NOMO-1 treated with dmso at 0.1 percent for 144 hours (cell line): Measurements from ENCODE around the gene ANTXR2.
"Not testable (repeated sequence)": the region's sequence is repeated elsewhere in the genome, so short reads cannot be mapped to it uniquely, and the experiment has no call there.

ENCODE experiments used
- DNase-seq: peaks from one replicate; lab custom pipeline; 2025; ENCODE audit not compliant: unreplicated experiment; lab: John Stamatoyannopoulos, UW

ANTXR2 gene

DNA sequence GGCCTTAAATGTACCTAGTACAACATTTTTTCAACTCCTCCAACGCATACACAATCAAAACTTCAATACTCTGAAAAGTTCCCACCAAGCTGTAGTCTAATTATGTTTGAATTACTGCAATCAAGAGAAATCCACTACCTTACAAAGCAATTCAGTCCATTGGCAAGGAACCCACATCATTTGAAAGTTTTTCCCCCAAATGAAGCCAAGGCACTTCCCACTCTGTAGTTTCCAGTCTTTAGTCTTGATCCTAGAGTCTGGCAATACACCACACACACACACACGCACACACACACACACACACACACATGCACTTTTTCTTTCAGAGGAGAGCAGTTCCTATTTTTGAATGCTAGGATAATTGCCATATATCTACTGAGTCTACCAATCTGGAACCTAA lies 79.6 kb downstream of the ANTXR2 start:
- no peak for DNase-seq

DNA sequence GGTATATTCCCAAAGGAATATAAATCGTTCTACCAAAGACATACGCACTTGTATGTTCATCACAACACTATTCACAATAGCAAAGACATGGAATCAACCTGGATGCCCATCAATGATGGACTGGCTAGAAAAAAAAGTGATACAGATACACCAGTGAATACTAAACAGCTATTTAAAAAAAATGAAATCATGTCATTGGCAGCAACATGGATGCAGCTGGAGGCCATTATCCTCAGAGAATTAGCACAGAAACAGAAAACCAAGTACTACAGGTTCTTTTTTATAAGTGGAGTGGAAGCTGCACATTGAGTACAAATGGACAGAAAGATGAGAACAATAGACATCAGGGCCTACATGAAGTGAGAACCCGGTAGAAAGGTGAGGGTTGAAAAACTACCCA lies 81.4 kb downstream of the ANTXR2 start:
- no peak for DNase-seq

DNA sequence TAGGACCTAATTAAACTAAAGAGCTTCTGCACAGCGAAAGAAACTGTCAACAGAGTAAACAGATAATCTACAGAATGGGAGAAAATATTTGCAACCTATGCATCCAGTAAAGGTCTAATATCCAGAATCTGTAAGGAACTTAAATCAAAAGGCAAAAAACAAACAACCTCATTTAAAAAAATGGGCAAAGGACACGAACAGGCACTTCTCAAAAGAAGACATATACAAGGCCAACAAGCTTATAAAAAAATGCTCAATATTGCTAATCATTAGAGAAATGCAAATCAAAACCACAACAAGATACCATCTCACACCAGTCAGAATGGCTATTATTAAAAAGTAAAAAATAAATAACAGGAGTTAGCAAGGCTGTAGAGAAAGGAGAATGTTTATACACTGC lies 81.9 kb downstream of the ANTXR2 start:
- DNase-seq, result not testable (repeated sequence)

DNA sequence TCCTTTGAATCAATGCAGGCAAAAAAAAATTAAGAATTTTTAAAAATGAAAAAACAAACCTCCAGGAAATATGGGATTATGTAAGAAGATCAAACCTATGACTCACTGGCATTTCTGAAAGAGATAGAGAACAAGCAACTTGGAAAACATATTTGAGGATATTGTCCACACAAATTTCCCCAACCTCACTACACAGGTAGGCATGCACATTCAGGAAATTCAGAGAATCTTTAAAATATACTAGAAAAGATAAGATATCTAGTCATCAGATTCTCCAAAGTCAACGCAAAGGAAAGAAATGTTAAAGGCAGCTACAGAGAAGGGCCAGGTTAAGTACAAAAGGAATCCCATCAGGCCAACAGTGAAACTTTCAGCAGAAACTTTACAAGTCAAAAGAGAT lies 85.6 kb downstream of the ANTXR2 start:
- no peak for DNase-seq

DNA sequence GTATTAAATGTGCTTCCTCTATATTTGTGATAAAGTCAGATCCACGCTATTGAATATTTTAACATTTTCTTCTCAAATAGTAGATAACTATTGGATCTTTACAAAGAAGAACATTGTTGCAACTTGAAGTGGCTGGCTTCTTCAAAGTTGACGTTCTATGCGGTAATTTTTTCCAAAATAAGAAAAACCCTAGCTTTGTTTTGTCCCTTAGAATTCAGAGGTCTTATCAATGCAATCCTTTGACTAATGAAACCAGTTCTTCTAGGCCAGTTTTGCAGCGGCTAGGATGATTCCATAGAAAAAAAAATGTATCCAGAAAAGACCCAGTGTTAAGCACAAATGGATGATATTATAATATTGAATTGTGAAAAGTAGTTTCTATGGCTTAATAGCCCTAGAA lies 89.6 kb downstream of the ANTXR2 start:
- DNase-seq, result no peak

DNA sequence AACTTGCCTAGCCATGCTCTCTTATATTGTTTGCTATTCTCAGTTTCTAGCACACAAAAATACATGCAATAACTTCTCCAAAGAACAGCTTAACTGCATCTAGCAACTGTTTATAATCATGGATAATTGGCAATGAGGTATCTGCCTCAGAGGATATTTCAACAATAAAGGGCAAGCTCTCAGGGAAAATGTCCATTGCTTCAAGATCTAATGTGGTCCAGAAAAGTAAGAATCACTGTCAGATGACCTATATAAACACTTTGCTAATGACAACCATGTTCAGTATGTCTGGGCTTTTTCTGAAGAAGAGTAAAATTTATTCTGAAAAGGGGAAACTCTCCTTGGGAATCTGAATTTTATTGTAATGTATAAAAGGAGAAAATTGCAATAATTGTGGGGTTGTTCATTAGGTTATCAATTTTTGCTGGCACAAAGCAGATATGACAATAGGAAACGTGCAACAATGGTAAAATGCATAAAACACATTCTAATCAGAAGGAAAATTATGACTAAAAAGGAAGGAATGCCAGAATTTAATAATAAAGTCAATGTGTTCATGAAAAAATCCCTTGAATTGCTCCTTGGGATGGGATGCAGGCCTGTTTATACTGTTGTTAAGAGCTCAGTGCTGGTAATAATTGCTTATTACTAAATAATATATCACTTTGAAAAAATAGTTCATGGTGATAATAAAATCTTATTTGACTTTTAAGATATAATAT lies 90.3 kb downstream of the ANTXR2 start:
- no peak for DNase-seq

DNA sequence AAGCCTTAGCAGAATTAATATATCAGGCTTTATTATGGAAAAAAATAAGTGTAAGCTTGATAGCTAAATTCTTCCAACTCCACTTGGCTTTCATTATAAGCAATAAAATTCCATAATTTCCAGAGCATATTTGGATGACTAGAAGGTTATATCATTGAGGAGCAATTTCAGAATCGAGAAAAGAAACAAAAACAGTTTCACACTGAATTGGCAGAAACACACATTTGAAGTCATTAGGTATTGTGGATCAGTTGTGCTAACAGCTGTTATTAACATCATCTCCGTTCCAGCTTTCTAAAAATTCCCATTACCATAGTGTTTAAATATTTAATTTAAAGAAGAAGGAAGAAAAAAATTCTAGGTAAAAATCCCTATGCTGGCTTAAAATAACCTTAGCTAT lies 92.6 kb downstream of the ANTXR2 start:
- no peak for DNase-seq

DNA sequence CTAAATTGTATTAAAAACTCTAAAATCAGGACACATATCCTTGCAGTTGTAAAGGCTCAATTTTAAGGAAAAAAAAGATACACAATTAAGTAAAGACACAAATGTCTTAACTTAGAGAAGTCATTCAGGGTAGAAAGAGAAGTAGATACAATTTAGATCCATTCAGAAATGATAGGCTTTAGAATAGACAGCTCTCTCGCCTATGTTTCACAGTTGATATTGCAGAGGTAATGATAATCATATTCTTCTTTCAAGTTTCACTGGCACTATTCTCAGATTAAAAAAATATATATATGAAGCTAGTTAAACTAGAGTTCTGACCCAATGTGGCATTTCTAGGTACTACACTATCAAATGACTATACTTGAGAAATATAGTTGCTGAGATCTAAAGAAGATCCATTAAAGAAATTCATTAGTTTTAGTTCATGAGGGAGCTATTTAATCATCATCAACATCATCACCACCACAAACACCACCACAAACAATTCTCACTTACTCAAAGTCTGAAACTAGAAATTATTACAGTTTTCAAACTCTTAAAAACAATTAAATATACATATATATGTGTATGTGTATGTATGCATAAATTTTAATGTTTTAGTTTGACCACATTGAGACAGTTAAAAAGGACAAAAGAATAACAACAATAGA lies 93.1 kb downstream of the ANTXR2 start:
- DNase-seq, result no peak

DNA sequence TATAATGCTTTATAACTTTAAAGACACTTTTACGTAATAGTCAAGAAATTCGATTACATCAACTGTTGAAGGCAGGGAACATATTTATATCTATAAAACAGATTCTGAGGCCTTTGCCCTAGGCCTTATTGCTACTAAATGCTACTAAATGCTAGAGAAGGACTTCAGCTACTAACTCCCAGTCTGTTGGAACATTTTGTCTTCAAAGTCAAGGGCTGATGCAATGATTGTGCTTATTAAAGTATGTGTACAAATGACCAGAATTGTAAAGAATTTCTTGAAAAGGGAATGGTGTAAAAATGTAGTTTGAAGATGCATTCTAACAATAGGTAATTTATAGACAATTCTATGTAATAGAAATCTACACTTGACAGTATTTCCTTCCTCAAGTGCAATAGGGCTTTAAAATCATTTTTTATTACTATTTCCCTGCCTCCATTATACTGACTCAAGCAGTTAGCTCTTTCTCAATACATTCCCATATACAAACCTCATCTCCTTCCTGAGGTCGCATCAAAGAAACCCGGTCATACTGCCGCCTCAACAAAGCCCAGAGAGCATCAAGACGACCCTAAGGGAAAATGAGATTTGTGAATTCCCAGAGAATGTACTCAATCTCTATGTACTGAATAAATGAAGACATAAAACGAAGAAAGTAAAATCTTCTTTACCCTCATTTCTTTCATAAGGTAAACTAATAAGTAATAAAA lies 95.7 kb downstream of the ANTXR2 start:
- no peak for DNase-seq

DNA sequence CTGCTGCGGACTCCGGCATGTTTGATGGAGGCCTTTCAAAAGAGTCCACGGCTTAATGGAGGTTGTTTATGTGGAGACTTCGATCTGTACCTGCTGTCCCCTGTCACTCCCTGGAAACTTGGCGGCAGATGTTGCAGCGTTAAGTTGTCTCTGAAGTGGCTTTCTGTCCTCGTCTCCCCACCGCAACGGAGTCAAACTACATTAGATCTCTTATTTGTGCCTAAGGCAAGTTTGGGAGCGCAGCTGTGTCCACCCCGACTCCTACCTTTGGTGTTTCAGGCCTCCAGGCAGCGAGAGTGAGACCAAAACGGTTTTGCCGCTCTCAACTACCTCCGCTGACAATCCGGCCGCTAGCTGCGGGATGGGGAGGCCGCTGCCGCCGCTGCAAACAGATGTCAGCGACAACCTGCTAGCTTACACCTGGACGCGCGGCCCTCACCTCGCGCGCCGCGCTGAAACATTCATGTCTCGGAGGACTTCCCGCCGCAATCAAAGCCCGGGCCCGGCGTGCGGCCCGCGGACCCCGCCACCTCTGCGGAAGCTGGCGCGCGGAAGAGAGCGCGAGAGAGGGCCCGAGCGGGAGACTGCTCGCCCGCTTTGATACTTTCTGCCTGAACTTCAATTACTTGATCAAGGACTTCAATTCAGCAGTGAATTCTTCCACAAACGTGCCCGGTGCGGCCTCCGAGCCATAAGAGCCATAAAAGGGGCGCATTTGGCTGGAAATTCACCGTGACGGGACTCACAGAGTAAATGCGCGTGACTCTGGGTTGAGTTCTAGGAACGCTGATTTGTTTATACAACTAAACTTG lies 108.4 kb downstream of the ANTXR2 start:
- DNase-seq, result no peak

DNA sequence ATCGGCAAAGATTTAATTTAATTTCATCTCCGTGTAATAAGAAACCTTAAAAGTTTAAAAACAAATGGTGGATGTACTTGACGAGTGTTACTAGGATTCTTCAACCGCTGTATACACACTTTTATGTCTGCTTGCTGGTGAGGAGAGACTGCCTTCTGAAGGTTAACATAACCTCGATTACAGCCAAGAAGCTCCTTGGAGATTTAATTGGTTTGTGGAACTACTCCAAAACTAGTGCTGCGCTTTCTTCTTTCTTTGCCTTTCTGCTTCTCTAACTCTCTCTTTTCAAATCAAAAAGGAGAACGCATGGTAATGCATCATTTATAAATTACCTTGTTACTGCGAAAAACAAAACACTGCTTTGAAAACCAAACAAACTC lies 109.0 kb downstream of the ANTXR2 start:
- no peak for DNase-seq

DNA sequence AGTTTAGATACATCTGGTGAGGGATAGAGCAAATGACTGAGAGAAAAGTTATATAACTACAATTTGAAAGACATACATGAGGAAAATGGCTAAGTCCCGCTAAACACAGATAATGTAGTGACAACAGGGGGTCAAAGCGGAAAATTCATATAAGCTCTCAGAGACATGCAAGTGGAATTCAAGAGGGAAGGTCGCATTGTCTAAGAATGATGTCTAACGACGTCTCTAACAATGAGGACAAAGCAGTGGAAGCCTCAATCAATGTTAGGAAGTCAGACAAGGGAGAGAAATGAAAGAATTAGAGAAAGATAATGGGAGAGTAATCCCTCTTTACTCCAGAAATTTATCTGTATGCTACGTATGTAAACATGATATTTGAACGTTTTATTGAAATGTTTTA lies 113.4 kb downstream of the ANTXR2 start:
- no peak for DNase-seq

DNA sequence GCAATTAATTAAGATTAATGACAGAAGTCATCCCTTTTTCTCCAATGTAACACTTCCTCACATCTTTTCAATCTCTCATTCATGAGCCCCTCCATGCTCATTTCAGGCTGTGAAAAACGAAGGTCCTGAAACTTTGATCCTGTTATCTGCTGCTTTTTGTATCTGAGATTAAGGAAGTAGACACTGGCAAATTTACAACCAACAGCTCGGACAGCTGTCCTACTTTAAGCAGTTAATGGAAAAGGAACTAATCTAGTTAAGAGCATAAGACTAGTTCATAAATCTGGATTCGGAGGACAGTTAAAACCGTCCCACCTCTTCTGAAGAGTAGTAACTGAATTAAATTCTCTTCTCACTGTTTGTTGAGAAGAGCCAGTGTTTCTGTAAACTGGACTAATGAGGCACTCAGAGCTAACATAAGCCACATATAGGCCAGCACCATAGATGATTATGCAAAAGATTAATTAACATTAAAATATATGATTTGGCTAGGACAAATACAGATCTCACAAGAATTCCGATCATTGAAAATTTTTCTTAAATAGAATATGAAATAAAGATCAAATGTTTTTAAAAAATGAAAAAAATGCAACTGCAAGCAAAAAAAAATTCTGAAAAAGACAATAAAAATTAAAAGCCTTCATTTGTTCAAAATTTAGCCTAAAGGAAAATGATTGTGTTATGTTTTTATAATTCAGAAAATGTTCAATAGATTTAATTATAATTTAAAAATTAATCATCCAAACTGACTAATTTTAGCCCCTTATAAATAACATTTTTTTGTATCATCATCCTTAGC lies 114.4 kb downstream of the ANTXR2 start:
- DNase-seq, result peak; percentile 23

DNA sequence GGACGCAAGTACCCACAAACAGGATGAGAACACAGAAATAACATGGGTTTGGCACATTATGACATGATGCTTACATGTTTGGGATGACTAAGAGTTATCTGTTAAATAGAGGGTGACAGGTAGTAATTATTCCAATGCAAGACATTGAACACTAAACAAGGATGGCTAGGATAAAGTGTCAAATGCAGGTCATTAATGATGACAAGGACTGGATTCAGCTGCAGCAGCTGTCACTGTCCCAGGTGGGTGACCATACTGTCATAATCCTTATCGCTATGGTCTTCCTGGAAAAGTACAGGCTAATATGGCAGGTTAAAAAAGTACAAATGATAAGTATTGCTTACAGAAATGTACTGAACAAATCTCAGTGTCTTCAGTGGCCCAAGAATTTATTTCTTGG lies 123.9 kb downstream of the ANTXR2 start:
- DNase-seq, result no peak

DNA sequence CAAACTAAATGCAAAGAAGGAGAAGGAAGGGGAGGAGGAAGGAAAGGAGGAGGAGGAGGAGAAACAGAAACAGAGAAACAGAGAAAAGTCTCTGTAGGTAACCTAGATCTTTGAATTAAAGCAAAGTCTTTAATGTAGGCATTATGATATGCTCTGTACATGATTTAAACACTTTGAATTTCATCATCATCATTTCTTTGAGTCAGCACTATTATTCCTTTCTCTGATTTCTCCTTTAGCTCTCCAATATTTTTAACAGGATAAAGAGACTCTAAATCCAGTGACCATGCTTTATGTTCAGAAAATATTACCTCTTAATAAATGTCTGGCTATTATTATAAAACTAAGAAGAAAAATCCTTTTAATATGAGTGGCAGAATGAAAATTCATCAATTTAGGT lies 124.3 kb downstream of the ANTXR2 start:
- no peak for DNase-seq

DNA sequence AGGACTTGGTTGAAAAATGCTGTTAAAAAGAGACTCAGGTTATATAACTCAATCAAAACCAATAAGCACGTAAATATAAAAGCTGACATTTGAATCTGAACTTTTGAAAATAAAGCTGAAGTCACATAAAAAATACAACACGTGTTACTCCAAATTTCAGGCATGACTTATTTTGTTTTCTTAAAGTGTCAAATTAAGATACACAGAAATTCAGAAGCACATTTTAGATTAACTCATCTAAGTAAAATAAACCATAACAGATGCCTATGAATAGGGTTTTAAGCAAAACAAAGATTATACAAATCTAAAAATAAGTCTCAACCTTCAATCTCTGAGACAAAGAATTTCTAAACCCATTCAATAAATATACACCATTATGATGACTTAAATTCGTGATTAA lies 124.8 kb downstream of the ANTXR2 start:
- no peak for DNase-seq

DNA sequence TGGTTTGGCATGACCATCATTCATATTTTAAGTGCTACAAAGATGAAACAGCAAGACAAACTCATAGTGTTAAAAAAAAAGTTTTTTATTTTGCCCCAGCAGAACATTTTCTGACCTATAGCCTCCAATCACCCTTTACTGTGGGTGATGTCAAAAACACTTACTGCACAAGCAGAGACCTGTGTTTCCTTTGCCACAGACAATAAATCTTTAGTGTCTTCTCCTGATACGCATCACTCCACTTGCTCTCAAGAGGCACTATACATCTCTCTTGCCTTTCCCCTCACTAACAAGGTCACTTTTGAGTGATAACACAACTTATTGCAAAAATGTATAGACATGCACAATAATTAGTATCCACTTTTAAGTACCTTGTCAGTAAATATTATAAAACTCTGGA lies 125.6 kb downstream of the ANTXR2 start:
- DNase-seq, result no peak

DNA sequence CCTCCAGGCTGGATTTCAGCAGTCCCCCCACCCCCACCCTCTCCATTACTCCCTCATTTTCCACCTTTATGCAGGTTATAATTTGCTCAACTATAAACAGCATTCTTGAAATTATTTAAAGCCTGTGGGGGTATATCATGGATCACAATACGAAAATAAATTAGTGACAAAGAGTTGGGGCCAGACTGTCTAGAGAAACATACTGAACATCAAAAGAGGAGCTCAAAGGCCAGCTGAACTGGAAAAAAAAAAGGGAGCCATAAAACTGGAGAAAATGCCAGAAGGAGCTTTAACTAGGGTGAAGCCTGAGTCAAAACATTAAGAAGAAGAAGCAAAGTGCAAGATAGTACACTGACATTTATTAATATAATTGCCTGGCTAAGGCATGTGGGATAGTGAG lies 137.8 kb downstream of the ANTXR2 start:
- no peak for DNase-seq

DNA sequence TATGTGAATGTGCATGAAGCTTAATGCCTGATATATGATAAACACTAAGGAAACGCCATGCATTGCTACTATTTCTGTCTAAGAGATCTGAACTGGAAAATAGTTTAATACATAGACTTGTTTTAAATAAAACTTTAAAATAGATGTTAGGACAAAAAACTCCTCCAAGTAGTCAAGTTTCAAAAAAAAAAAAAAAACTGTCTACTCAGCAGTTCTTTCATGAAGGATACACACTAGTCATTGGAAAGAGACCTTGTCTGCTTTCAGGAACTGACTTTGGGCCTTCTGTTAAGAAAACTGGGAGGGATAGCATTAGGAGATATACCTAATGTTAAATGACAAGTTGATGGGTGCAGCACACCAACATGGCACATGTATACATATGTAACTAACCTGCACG lies 138.4 kb downstream of the ANTXR2 start:
- no peak for DNase-seq

DNA sequence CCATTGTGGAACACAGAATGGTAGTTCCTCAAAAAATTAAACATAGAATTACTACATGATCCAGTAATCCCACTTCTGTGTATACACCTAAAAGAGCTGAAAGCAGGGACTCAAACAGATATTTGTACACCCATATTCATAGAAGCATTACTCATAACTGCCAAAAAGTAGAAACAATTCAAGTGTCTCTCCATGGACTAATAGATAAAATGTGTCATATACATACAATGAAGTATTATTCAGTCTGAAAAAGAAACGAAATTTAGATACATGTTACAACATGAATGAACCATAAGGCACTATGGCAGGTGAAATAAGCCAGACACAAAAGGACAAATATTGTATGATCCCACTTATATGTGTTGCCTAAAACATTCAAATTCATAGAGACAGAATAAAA lies 145.1 kb downstream of the ANTXR2 start:
- DNase-seq, result no peak

DNA sequence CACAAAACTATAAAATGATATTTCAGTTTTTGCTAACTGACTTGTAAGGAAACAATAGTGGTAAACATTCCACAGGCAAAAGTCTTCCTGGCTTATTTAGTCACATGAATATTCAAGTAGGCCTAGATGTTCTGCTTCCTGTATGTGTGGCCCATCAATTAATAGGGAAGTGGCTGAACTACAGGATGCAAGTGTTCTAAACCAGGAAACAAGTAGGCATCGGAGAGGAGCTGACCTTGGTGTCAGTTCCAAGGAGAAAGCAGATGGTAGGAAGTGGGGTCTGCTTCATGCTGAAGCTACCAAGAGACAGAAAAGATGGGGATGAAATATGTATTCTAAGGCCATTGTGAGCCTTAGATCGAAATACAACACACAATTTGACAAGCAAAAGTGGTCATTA lies 149.7 kb downstream of the ANTXR2 start:
- no peak for DNase-seq
